Testis (tissue), 2 donors: Measurements from ENCODE around the gene CIBAR2.

ENCODE experiments used
- POLR2A ChIP-seq: fragments of 450-650 bp; IDR thresholded peaks from one replicate; pipeline ENCODE4 v1.6.1; 2017; ENCODE audit warnings: antibody characterized with exemption, mild to moderate bottlenecking, moderate library complexity
- TF ChIP-seq, protein P1 (sequence below), 3 experiments: fragments of 450-650 bp in 2 of 3; fragments of 200-600 bp in 1 of 3; sonication (generic) in 1 of 3; IDR thresholded peaks; one replicate each; pipeline ENCODE4 v1.5.1; 2016 to 2019; ENCODE audit warnings: antibody characterized with exemption in 3 of 3, mild to moderate bottlenecking in 2 of 3, moderate library complexity in 1 of 3

DNA sequence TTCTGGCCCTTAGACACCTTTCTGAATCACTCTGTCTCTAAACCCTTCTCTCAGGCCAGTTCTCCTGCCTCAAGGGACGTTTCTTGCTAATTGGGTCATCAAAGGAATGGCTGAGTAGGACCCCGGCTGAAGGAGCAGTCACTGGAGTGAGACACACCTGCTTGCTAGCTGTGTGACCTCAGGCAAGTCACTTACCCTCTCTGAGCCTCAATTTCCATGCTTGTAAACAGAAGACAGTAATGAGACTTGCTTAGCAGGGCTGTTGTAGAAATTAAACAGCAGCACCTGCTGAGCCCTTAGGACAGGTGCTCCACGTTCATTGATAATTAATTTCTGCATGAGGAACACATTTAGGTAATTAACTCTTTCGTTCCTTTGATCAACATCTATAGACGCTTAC, 6.8 kb downstream of the CIBAR2 start:
- TF ChIP-seq, protein P1, sequence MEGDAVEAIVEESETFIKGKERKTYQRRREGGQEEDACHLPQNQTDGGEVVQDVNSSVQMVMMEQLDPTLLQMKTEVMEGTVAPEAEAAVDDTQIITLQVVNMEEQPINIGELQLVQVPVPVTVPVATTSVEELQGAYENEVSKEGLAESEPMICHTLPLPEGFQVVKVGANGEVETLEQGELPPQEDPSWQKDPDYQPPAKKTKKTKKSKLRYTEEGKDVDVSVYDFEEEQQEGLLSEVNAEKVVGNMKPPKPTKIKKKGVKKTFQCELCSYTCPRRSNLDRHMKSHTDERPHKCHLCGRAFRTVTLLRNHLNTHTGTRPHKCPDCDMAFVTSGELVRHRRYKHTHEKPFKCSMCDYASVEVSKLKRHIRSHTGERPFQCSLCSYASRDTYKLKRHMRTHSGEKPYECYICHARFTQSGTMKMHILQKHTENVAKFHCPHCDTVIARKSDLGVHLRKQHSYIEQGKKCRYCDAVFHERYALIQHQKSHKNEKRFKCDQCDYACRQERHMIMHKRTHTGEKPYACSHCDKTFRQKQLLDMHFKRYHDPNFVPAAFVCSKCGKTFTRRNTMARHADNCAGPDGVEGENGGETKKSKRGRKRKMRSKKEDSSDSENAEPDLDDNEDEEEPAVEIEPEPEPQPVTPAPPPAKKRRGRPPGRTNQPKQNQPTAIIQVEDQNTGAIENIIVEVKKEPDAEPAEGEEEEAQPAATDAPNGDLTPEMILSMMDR (IDR thresholded peaks at IDR 0.05), result no peak
- TF ChIP-seq POLR2A, result no peak
